ENCODE results near the gene NRP2.

Gene NRP2

GRCh38 chr2:205656461-205656860, 25.8 kb upstream of the NRP2 start:
- H2BK120ac ChIP-seq (ENCODE audit: low read depth, low read length), result no peak overlapping the region
- no peak overlapping the region for H3K9ac ChIP-seq (ENCODE audit: low read depth, low read length, poor library complexity)
- no peak overlapping the region for H3K4ac ChIP-seq (ENCODE audit: low read length)
- H3K36me3 ChIP-seq (replicated peaks in 1 of 2; ENCODE audit: control insufficient read depth in 2 of 2, insufficient read depth in 2 of 2, low read length in 2 of 2), result no peaks in the 10 kb centered on the region
- no peak overlapping the region for H3K27ac ChIP-seq (replicated peaks; ENCODE audit: low read length)
- peaks cover 0 to 26% (median 0%) of the 10 kb centered on the region in 3 experiments for H3K27me3 ChIP-seq (ENCODE audit: control insufficient read depth in 3 of 3, insufficient read depth in 3 of 3, low read depth in 1 of 3, low read length in 3 of 3)
- peaks cover 7 to 8% of the 10 kb centered on the region in 2 donors for H3K4me1 ChIP-seq (ENCODE audit: control insufficient read depth in 2 of 2, insufficient read depth in 1 of 2, low read depth in 1 of 2, low read length in 2 of 2)
- no peak overlapping the region for H2BK15ac ChIP-seq (ENCODE audit: low read length)
- no peak overlapping the region for H2AK5ac ChIP-seq (ENCODE audit: low read depth, low read length)
- no peak overlapping the region for H4K91ac ChIP-seq (ENCODE audit: low read depth, low read length, poor library complexity)
- H3K4me2 ChIP-seq (ENCODE audit: insufficient read depth, low read length, poor library complexity, severe bottlenecking), result no peak overlapping the region
- H3K14ac ChIP-seq (ENCODE audit: low read length), result no peak overlapping the region
- no peak overlapping the region for H3K23ac ChIP-seq (ENCODE audit: low read depth, low read length, poor library complexity)
- no peak overlapping the region for H2BK5ac ChIP-seq (ENCODE audit: low read length)
- H3K18ac ChIP-seq (ENCODE audit: low read length), result no peak overlapping the region
- H2BK12ac ChIP-seq (ENCODE audit: low read length), result no peak overlapping the region
- no peaks in the 10 kb centered on the region for H3K79me1 ChIP-seq (ENCODE audit: low read depth, low read length)
- peaks cover 0 to 18% of the 10 kb centered on the region in 2 donors for H3K9me3 ChIP-seq (replicated peaks in 1 of 2; ENCODE audit: control insufficient read depth in 2 of 2, insufficient read depth in 1 of 2, low read depth in 1 of 2, low read length in 2 of 2)
- DNase-seq (ENCODE audit: low spot score), result no peak
- no peak overlapping the region for H4K8ac ChIP-seq (ENCODE audit: low read depth, low read length)
- no CpG with 5 or more reads among the region's 7 CpGs for WGBS, 2 donors (ENCODE audit: extremely low coverage in 2 of 2, insufficient read length in 2 of 2, insufficient replicate concordance in 1 of 2)
- no peak overlapping the region for H3K4me3 ChIP-seq (ENCODE audit: low read length in 2 of 2)
- no peak overlapping the region for H2AFZ ChIP-seq (ENCODE audit: low read length)

- no peak overlapping the region for H3K27ac ChIP-seq (replicated peaks; ENCODE audit: low read length)
- no peak overlapping the region for H2BK120ac ChIP-seq (ENCODE audit: low read depth, low read length)
- no peak overlapping the region for H2AK5ac ChIP-seq (ENCODE audit: low read depth, low read length)
- no peaks in the 10 kb centered on the region for H3K36me3 ChIP-seq (replicated peaks in 1 of 2; ENCODE audit: control insufficient read depth in 2 of 2, insufficient read depth in 2 of 2, low read length in 2 of 2)
- DNase-seq (ENCODE audit: low spot score), result no peak
- H3K18ac ChIP-seq (ENCODE audit: low read length), result no peak overlapping the region
- no peaks in the 10 kb centered on the region for H3K79me1 ChIP-seq (ENCODE audit: low read depth, low read length)
- no peak overlapping the region for H2BK5ac ChIP-seq (ENCODE audit: low read length)
- H3K4me1 ChIP-seq (ENCODE audit: control insufficient read depth in 2 of 2, insufficient read depth in 1 of 2, low read depth in 1 of 2, low read length in 2 of 2), result peaks cover 7 to 8% of the 10 kb centered on the region in 2 donors
- H3K9ac ChIP-seq (ENCODE audit: low read depth, low read length, poor library complexity), result no peak overlapping the region
- no peak overlapping the region for H2BK12ac ChIP-seq (ENCODE audit: low read length)
- H4K91ac ChIP-seq (ENCODE audit: low read depth, low read length, poor library complexity), result no peak overlapping the region
- H3K4ac ChIP-seq (ENCODE audit: low read length), result no peak overlapping the region
- peaks cover 0 to 16% of the 10 kb centered on the region in 2 donors for H3K9me3 ChIP-seq (replicated peaks in 1 of 2; ENCODE audit: control insufficient read depth in 2 of 2, insufficient read depth in 1 of 2, low read depth in 1 of 2, low read length in 2 of 2)
- no peak overlapping the region for H2BK15ac ChIP-seq (ENCODE audit: low read length)
- WGBS, 2 donors (ENCODE audit: extremely low coverage in 2 of 2, insufficient read length in 2 of 2, insufficient replicate concordance in 1 of 2), result no CpG with 5 or more reads among the region's 4 CpGs
- H3K27me3 ChIP-seq (ENCODE audit: control insufficient read depth in 3 of 3, insufficient read depth in 3 of 3, low read depth in 1 of 3, low read length in 3 of 3), result peaks cover 0 to 31% (median 0%) of the 10 kb centered on the region in 3 experiments
- H3K4me2 ChIP-seq (ENCODE audit: insufficient read depth, low read length, poor library complexity, severe bottlenecking), result no peak overlapping the region
- H3K14ac ChIP-seq (ENCODE audit: low read length), result no peak overlapping the region
- H3K23ac ChIP-seq (ENCODE audit: low read depth, low read length, poor library complexity), result no peak overlapping the region
- no peak overlapping the region for H4K8ac ChIP-seq (ENCODE audit: low read depth, low read length)
- H3K4me3 ChIP-seq (ENCODE audit: low read length in 2 of 2), result no peak overlapping the region
- H2AFZ ChIP-seq (ENCODE audit: low read length), result no peak overlapping the region
Observed at GRCh38 chr2:205656941-205657340, 25.4 kb upstream of the NRP2 start.

GRCh38 chr2:205657579-205657978, 24.7 kb upstream of the NRP2 start:
- H4K91ac ChIP-seq (ENCODE audit: low read depth, low read length, poor library complexity), result no peak overlapping the region
- no peak overlapping the region for H3K9ac ChIP-seq (ENCODE audit: low read depth, low read length, poor library complexity)
- no peak overlapping the region for H4K8ac ChIP-seq (ENCODE audit: low read depth, low read length)
- no peak overlapping the region for H3K14ac ChIP-seq (ENCODE audit: low read length)
- no peak overlapping the region for H3K4ac ChIP-seq (ENCODE audit: low read length)
- H2BK15ac ChIP-seq (ENCODE audit: low read length), result no peak overlapping the region
- H3K4me1 ChIP-seq (ENCODE audit: control insufficient read depth in 2 of 2, insufficient read depth in 1 of 2, low read depth in 1 of 2, low read length in 2 of 2), result peaks cover 7 to 8% of the 10 kb centered on the region in 2 donors
- no peak overlapping the region for H3K23ac ChIP-seq (ENCODE audit: low read depth, low read length, poor library complexity)
- H3K36me3 ChIP-seq (replicated peaks in 1 of 2; ENCODE audit: control insufficient read depth in 2 of 2, insufficient read depth in 2 of 2, low read length in 2 of 2), result no peaks in the 10 kb centered on the region
- no CpG with 5 or more reads among the region's 3 CpGs for WGBS, 2 donors (ENCODE audit: extremely low coverage in 2 of 2, insufficient read length in 2 of 2, insufficient replicate concordance in 1 of 2)
- peaks cover 0 to 14% of the 10 kb centered on the region in 2 donors for H3K9me3 ChIP-seq (replicated peaks in 1 of 2; ENCODE audit: control insufficient read depth in 2 of 2, insufficient read depth in 1 of 2, low read depth in 1 of 2, low read length in 2 of 2)
- H2AFZ ChIP-seq (ENCODE audit: low read length), result no peak overlapping the region
- no peak overlapping the region for H3K27ac ChIP-seq (replicated peaks; ENCODE audit: low read length)
- H2BK5ac ChIP-seq (ENCODE audit: low read length), result no peak overlapping the region
- no peak overlapping the region for H2BK12ac ChIP-seq (ENCODE audit: low read length)
- H2AK5ac ChIP-seq (ENCODE audit: low read depth, low read length), result no peak overlapping the region
- no peak overlapping the region for H3K4me2 ChIP-seq (ENCODE audit: insufficient read depth, low read length, poor library complexity, severe bottlenecking)
- DNase-seq (ENCODE audit: low spot score), result no peak
- no peak overlapping the region for H3K18ac ChIP-seq (ENCODE audit: low read length)
- H3K4me3 ChIP-seq (ENCODE audit: low read length in 2 of 2), result no peak overlapping the region
- H3K79me1 ChIP-seq (ENCODE audit: low read depth, low read length), result no peaks in the 10 kb centered on the region
- peaks cover 0 to 37% (median 0%) of the 10 kb centered on the region in 3 experiments for H3K27me3 ChIP-seq (ENCODE audit: control insufficient read depth in 3 of 3, insufficient read depth in 3 of 3, low read depth in 1 of 3, low read length in 3 of 3)
- no peak overlapping the region for H2BK120ac ChIP-seq (ENCODE audit: low read depth, low read length)

GRCh38 chr2:205658068-205658467, 24.2 kb upstream of the NRP2 start:
- peaks cover 7 to 8% of the 10 kb centered on the region in 2 donors for H3K4me1 ChIP-seq (ENCODE audit: control insufficient read depth in 2 of 2, insufficient read depth in 1 of 2, low read depth in 1 of 2, low read length in 2 of 2)
- H3K9me3 ChIP-seq (replicated peaks in 1 of 2; ENCODE audit: control insufficient read depth in 2 of 2, insufficient read depth in 1 of 2, low read depth in 1 of 2, low read length in 2 of 2), result peaks cover 0 to 9% of the 10 kb centered on the region in 2 donors
- H3K14ac ChIP-seq (ENCODE audit: low read length), result no peak overlapping the region
- no peaks in the 10 kb centered on the region for H3K79me1 ChIP-seq (ENCODE audit: low read depth, low read length)
- H2AK5ac ChIP-seq (ENCODE audit: low read depth, low read length), result no peak overlapping the region
- no peak for DNase-seq (ENCODE audit: low spot score)
- no peak overlapping the region for H3K18ac ChIP-seq (ENCODE audit: low read length)
- H3K27ac ChIP-seq (replicated peaks; ENCODE audit: low read length), result no peak overlapping the region
- no peak overlapping the region for H3K4me2 ChIP-seq (ENCODE audit: insufficient read depth, low read length, poor library complexity, severe bottlenecking)
- no peak overlapping the region for H4K8ac ChIP-seq (ENCODE audit: low read depth, low read length)
- no peak overlapping the region for H3K4me3 ChIP-seq (ENCODE audit: low read length in 2 of 2)
- H2BK15ac ChIP-seq (ENCODE audit: low read length), result no peak overlapping the region
- H4K91ac ChIP-seq (ENCODE audit: low read depth, low read length, poor library complexity), result no peak overlapping the region
- no peak overlapping the region for H2BK120ac ChIP-seq (ENCODE audit: low read depth, low read length)
- no peak overlapping the region for H3K9ac ChIP-seq (ENCODE audit: low read depth, low read length, poor library complexity)
- no peak overlapping the region for H2BK12ac ChIP-seq (ENCODE audit: low read length)
- WGBS, 2 donors (ENCODE audit: extremely low coverage in 2 of 2, insufficient read length in 2 of 2, insufficient replicate concordance in 1 of 2), result no CpG with 5 or more reads among the region's 2 CpGs
- no peak overlapping the region for H2BK5ac ChIP-seq (ENCODE audit: low read length)
- H3K27me3 ChIP-seq (ENCODE audit: control insufficient read depth in 3 of 3, insufficient read depth in 3 of 3, low read depth in 1 of 3, low read length in 3 of 3), result peaks cover 0 to 42% (median 0%) of the 10 kb centered on the region in 3 experiments
- H2AFZ ChIP-seq (ENCODE audit: low read length), result no peak overlapping the region
- no peak overlapping the region for H3K23ac ChIP-seq (ENCODE audit: low read depth, low read length, poor library complexity)
- H3K36me3 ChIP-seq (replicated peaks in 1 of 2; ENCODE audit: control insufficient read depth in 2 of 2, insufficient read depth in 2 of 2, low read length in 2 of 2), result no peaks in the 10 kb centered on the region
- H3K4ac ChIP-seq (ENCODE audit: low read length), result no peak overlapping the region

All from neuronal stem cell (in vitro differentiated cells).